Activated CD4-positive, alpha-beta T cell treated with anti-CD3 and anti-CD28 coated beads, Interleukin-2, amount 50 U/mL, for 48 hours (primary cell): ENCODE results near the gene KRT79.
"Not testable (repeated sequence)": the region's sequence is repeated elsewhere in the genome, so short reads cannot be mapped to it uniquely, and the experiment has no call there.

Source experiments
- DNase-seq, 2 experiments: peaks; one replicate each; pipeline ENCODE4 v3.0.0-alpha.2; 2020

The KRT79 gene

GRCh38 chr12:52833922-52834726, at the start of gene KRT79:
Gene KRT79, minus strand, starts transcription at chr12:52834311. Its CDS starts 51 bp downstream, at chr12:52834260.
- DNase-seq, result no peak

- not testable (repeated sequence) for DNase-seq
These were observed 46.4 kb upstream of the KRT79 start for GRCh38 chr12:52880499-52880898.

- peak; percentile 73 to 75 for DNase-seq
These were observed 45.6 kb upstream of the KRT79 start for GRCh38 chr12:52879394-52880351.

- DNase-seq, result no peak
These were observed 44.6 kb upstream of the KRT79 start for GRCh38 chr12:52878507-52879393.

- DNase-seq, result no peak
These were observed 43.1 kb upstream of the KRT79 start for GRCh38 chr12:52877242-52877641.

GRCh38 chr12:52876372-52876771, 42.3 kb upstream of the KRT79 start:
- no peak for DNase-seq

- no peak for DNase-seq
These were observed 40.7 kb upstream of the KRT79 start for GRCh38 chr12:52874573-52875435.

GRCh38 chr12:52873832-52874572, 39.9 kb upstream of the KRT79 start:
- peak; percentile 49 to 61 for DNase-seq

- DNase-seq, result no peak
These were observed 39.4 kb upstream of the KRT79 start for GRCh38 chr12:52873513-52873831.

GRCh38 chr12:52872644-52873389, 38.7 kb upstream of the KRT79 start:
- DNase-seq, result no peak

GRCh38 chr12:52871291-52872039, 37.4 kb upstream of the KRT79 start:
- no peak for DNase-seq

- peak; percentile 86 to 88 for DNase-seq
These were observed 36.5 kb upstream of the KRT79 start for GRCh38 chr12:52870361-52871290.

GRCh38 chr12:52867642-52868041, 33.5 kb upstream of the KRT79 start:
- peak; percentile 20 to 36 for DNase-seq

- DNase-seq, result no peak
These were observed 33.0 kb upstream of the KRT79 start for GRCh38 chr12:52867152-52867551.

GRCh38 chr12:52865090-52865944, 31.2 kb upstream of the KRT79 start:
- peak; percentile 30 to 49 for DNase-seq

- no peak for DNase-seq
These were observed 27.9 kb upstream of the KRT79 start for GRCh38 chr12:52862023-52862422.

- DNase-seq, result no peak
These were observed 27.4 kb upstream of the KRT79 start for GRCh38 chr12:52861511-52861910.
